ENCODE data around the gene LTB4R.
A peak's percentile ranks its signal among the peaks of the same experiment; 100 is the strongest.

The LTB4R gene

DNA sequence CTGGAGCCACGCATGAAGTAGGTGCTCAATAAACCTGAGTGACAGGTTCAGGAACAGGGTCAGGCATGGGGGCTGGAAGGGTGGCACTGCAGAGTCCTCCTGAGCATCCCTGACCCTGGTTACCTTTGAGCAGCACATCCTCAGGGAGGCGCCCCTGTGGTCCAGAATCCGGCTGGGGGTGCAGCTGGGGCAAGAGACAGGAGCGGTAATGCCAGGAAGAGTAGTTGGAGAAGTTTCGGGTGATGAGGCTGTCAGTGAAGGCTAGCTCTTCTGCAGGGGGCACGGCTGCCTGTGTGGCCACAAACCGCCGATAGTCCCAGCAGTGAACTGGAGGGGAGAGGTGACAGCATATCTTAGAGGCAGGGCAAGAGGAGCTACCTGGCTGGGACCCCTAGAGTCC, 41.9 kb upstream of the LTB4R start:
- no peak for TF ChIP-seq CEBPB (IDR thresholded peaks at IDR 0.05)
- TF ChIP-seq RAD21 (IDR thresholded peaks at IDR 0.05; ENCODE audit: low read depth), result no peak
- no peak for TF ChIP-seq FOXM1 (IDR thresholded peaks at IDR 0.05; ENCODE audit: borderline replicate concordance, low read depth)
- TF ChIP-seq, protein P1, sequence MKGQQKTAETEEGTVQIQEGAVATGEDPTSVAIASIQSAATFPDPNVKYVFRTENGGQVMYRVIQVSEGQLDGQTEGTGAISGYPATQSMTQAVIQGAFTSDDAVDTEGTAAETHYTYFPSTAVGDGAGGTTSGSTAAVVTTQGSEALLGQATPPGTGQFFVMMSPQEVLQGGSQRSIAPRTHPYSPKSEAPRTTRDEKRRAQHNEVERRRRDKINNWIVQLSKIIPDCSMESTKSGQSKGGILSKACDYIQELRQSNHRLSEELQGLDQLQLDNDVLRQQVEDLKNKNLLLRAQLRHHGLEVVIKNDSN (IDR thresholded peaks at IDR 0.05), result no peak
- no peak for TF ChIP-seq TCF12 (IDR thresholded peaks at IDR 0.05; ENCODE audit: low read depth)
- TF ChIP-seq EP300 (IDR thresholded peaks at IDR 0.05; ENCODE audit: borderline replicate concordance), result no peak
- no peak for TF ChIP-seq NFIC (IDR thresholded peaks at IDR 0.05)
- TF ChIP-seq EGR1 (IDR thresholded peaks at IDR 0.05), result no peak
- TF ChIP-seq TAF1 (IDR thresholded peaks at IDR 0.05; ENCODE audit: low read depth), result no peak
- no peak for TF ChIP-seq TEAD4 (IDR thresholded peaks at IDR 0.05)

DNA sequence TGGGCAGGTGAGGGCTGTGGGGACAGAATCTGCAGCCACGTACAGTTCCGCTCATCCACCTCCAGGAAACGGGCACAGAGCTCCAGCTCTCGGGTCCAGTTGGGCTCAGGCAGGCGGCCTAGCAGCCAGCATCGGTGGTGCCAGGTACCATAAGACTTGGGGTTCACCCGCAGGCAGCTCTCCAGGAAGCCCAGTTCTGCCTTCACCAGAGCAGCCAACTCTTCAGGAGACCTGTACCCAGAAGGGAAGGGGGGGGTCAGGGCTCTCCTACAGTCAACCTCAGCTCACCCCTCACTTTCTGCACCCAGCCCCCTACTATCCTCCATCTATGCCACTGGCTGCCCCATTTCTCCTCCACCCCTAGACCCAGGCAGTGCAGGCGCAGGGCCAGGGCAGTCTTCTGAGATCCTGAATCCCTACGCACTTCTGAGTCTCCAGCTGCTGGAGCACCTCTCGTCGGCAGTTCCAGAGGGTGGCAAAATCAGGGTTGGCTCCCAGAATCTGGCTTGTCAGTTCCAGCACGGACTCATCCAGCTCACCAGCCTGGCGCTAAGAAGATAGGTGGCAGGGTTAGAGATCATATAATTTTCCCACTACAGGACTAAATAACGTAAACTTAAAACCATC, 41.3 kb upstream of the LTB4R start:
- no peak for TF ChIP-seq EP300 (IDR thresholded peaks at IDR 0.05; ENCODE audit: borderline replicate concordance)
- TF ChIP-seq TCF12 (IDR thresholded peaks at IDR 0.05; ENCODE audit: low read depth), result no peak
- TF ChIP-seq ZBTB7A (IDR thresholded peaks at IDR 0.05; ENCODE audit: low read depth), result no peak
- no peak for TF ChIP-seq EGR1 (IDR thresholded peaks at IDR 0.05)
- TF ChIP-seq, protein P2, sequence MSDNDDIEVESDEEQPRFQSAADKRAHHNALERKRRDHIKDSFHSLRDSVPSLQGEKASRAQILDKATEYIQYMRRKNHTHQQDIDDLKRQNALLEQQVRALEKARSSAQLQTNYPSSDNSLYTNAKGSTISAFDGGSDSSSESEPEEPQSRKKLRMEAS (IDR thresholded peaks at IDR 0.05), result no peak
- TF ChIP-seq, protein P1 (IDR thresholded peaks at IDR 0.05), result no peak
- TF ChIP-seq CEBPB (IDR thresholded peaks at IDR 0.05), result no peak

DNA sequence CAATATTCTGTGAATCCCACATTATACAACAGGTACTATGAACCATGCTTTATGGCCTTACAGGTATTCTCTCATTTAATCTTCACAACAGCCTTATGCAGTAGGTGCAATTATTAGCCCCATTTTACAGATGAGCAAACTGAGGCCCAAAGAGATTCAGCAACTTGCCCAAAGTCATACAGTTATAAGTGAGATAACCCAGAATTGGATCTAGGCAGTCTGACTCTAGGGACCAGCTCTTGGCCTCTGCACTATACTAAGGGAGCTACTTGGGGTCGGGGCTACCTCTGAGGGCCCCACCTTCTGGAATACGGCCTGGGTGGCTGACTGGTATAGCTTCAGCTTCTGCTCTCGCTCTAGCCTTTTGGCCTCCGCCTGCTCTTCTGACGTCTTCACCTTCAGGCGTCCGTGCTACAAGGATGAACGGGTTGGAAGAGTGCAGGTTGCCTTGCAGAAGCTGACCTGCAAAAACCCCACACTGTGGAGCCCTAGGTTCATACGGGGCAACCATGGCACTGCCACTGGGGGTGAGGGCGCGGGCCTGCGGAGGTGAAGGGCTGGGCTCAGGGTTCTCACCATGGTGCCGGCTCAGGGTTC, 40.7 kb upstream of the LTB4R start:
- TF ChIP-seq, protein P3, sequence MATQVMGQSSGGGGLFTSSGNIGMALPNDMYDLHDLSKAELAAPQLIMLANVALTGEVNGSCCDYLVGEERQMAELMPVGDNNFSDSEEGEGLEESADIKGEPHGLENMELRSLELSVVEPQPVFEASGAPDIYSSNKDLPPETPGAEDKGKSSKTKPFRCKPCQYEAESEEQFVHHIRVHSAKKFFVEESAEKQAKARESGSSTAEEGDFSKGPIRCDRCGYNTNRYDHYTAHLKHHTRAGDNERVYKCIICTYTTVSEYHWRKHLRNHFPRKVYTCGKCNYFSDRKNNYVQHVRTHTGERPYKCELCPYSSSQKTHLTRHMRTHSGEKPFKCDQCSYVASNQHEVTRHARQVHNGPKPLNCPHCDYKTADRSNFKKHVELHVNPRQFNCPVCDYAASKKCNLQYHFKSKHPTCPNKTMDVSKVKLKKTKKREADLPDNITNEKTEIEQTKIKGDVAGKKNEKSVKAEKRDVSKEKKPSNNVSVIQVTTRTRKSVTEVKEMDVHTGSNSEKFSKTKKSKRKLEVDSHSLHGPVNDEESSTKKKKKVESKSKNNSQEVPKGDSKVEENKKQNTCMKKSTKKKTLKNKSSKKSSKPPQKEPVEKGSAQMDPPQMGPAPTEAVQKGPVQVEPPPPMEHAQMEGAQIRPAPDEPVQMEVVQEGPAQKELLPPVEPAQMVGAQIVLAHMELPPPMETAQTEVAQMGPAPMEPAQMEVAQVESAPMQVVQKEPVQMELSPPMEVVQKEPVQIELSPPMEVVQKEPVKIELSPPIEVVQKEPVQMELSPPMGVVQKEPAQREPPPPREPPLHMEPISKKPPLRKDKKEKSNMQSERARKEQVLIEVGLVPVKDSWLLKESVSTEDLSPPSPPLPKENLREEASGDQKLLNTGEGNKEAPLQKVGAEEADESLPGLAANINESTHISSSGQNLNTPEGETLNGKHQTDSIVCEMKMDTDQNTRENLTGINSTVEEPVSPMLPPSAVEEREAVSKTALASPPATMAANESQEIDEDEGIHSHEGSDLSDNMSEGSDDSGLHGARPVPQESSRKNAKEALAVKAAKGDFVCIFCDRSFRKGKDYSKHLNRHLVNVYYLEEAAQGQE (IDR thresholded peaks at IDR 0.05; ENCODE audit: low read depth), result no peak
- no peak for TF ChIP-seq TEAD4 (IDR thresholded peaks at IDR 0.05)
- TF ChIP-seq TCF12 (IDR thresholded peaks at IDR 0.05; ENCODE audit: low read depth), result no peak
- TF ChIP-seq CEBPB (IDR thresholded peaks at IDR 0.05), result no peak
- no peak for TF ChIP-seq EP300 (IDR thresholded peaks at IDR 0.05; ENCODE audit: borderline replicate concordance)
- no peak for TF ChIP-seq NFIC (IDR thresholded peaks at IDR 0.05)
- no peak for TF ChIP-seq FOXM1 (IDR thresholded peaks at IDR 0.05; ENCODE audit: borderline replicate concordance, low read depth)
- TF ChIP-seq ZBTB7A (IDR thresholded peaks at IDR 0.05; ENCODE audit: low read depth), result no peak
- TF ChIP-seq CREB1 (IDR thresholded peaks at IDR 0.05; ENCODE audit: low read depth), result no peak
- TF ChIP-seq, protein P1 (IDR thresholded peaks at IDR 0.05), result no peak
- TF ChIP-seq YY1 (IDR thresholded peaks at IDR 0.05; ENCODE audit: low read depth), result no peak
- TF ChIP-seq TAF1 (IDR thresholded peaks at IDR 0.05; ENCODE audit: low read depth), result no peak
- no peak for TF ChIP-seq RAD21 (IDR thresholded peaks at IDR 0.05; ENCODE audit: low read depth)
- TF ChIP-seq, protein P2 (IDR thresholded peaks at IDR 0.05), result no peak
- no peak for TF ChIP-seq EGR1 (IDR thresholded peaks at IDR 0.05)

DNA sequence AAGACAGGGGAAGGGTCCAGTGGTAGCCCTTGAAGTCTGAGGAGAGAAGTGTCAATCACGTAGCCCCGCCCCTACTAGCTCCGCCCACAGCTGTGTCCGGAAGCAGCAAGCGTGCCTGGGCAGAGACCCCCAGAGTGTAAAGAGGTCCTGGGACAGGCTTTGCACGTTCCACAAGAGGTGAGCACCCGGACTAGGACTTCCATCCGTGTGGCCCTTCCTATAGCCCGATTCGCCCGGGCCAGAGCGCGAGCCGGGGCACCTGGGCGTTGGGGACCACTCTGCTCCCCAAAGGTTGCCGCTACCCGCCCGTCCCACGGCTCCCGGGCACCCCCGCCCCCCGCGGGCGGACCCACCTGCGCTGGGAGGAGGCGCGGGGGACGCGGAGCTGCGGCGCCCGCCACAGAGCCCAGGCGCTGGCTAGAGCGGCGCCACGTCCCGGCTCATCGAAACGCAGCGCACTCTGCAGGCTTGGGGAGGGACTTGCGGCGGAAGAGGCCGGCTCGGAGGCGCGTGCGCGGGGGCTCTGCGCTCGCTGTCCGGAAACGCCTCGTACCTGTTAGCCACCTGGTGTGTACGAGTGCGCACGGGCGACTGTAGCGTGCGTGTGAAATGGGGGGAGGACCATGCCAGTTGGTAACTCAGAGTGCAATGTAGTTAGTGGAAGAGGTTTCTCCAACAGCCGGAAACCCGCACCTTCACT, 40.0 kb upstream of the LTB4R start, which contains the start of gene RABGGTA:
RABGGTA (minus strand) TSS at position 464 of the 700 bp plus-strand sequence. CDS start 482 bp downstream, outside the sequence.
- TF ChIP-seq, protein P3 (IDR thresholded peaks at IDR 0.05; ENCODE audit: low read depth), result no peak
- no peak for TF ChIP-seq TEAD4 (IDR thresholded peaks at IDR 0.05)
- peak; percentile 38; the same call in 1 of the 2 replicates for TF ChIP-seq EGR1 (IDR thresholded peaks at IDR 0.05)
- peak; percentile 19; the same call in 1 of the 2 replicates for TF ChIP-seq RAD21 (IDR thresholded peaks at IDR 0.05; ENCODE audit: low read depth)
- TF ChIP-seq ZBTB7A (IDR thresholded peaks at IDR 0.05; ENCODE audit: low read depth), result peak; percentile 56; the same call in 1 of the 2 replicates
- TF ChIP-seq NFIC (IDR thresholded peaks at IDR 0.05), result no peak; the same call in 1 of the 2 replicates
- peak; percentile 71 for TF ChIP-seq TAF1 (IDR thresholded peaks at IDR 0.05; ENCODE audit: low read depth)
- no peak for TF ChIP-seq CREB1 (IDR thresholded peaks at IDR 0.05; ENCODE audit: low read depth)
- TF ChIP-seq EP300 (IDR thresholded peaks at IDR 0.05; ENCODE audit: borderline replicate concordance), result no peak
- no peak for TF ChIP-seq CEBPB (IDR thresholded peaks at IDR 0.05)
- TF ChIP-seq, protein P2 (IDR thresholded peaks at IDR 0.05), result peak; percentile 98
- peak; percentile 73; the same call in 1 of the 2 replicates for TF ChIP-seq TCF12 (IDR thresholded peaks at IDR 0.05; ENCODE audit: low read depth)
- TF ChIP-seq, protein P1 (IDR thresholded peaks at IDR 0.05), result peak; percentile 48; the same call in 1 of the 2 replicates
- no peak for TF ChIP-seq FOXM1 (IDR thresholded peaks at IDR 0.05; ENCODE audit: borderline replicate concordance, low read depth)
- TF ChIP-seq YY1 (IDR thresholded peaks at IDR 0.05; ENCODE audit: low read depth), result peak; percentile 44; the same call in 1 of the 2 replicates

All from Ishikawa (cell line).